NCI-H524 treated with DMSO at 0.1 percent for 48 hours (cell line): ENCODE results near the gene GALNT16.

Experiments
- DNase-seq: peaks from one replicate; lab custom pipeline; 2025; lab: John Stamatoyannopoulos, UW

The GALNT16 gene

DNA sequence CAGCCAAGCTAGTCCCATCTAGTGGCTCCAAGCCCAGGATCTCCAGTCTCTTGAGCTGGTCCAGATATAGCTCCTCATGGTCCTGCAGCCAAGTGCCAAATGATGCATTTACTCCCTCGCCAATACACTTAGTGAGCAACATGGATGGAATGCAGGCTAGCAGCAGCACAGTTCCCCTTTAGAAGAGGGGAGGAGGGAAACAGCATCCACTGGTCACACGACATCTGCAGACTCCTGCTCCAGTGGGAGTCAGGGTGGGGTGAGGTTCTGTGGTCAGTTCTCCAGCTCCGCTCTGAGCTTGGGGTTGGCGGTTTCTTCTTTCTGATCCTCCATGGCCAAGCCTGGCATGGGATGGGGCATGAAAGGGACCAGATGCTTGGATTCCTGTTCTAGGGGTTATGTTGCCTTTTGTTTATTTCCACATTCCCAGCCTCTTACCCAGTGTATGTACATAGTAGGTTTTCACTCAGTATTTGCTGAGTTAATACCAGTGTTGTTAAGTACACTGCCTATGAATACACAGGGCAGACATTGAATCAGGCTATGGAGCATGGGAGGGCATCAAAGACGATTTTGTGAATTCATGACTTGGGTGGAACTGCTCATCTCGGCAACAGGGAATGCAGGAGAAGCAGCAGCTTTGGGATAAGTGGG is 57.3 kb downstream of the GALNT16 start:
- DNase-seq: no peak

DNA sequence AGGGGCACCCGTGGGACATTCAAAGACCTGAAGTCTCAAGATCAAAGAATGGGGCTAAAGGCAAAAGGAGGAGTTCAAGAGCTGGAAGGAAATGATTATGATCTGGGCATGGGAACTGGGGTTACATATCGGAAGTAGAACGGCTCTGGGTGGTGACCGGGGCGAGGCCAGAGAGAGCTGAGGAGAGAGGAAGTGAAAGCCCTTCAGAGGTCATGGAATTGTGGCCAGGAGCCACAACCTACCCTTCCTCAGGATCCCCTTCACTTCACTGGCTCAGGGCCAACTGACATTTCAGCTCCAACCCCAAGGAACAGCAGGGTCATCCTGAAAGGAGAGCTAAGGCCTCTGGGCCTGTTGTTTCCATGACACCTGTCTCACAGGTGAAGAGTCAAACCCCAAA is 57.8 kb downstream of the GALNT16 start:
- no peak for DNase-seq

DNA sequence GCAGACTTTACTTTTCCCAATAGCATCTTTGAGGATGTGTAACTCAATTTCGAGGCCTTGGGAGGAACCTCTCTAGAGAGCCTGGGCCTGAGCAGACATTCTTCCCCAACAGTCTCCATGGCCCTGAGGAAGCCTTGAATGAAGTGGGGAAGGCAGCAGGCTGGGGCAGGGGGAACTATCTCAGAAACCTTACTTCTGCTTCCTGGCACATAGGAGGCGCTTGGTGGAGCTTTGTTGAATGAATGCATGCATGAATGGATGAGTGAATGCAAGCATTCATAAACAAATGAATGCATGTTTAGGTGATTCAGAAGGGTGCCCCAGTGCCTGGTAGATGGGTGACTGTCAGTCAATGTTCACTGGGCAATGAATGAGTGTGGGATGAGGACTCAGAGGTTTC is 58.3 kb downstream of the GALNT16 start:
- no peak for DNase-seq

DNA sequence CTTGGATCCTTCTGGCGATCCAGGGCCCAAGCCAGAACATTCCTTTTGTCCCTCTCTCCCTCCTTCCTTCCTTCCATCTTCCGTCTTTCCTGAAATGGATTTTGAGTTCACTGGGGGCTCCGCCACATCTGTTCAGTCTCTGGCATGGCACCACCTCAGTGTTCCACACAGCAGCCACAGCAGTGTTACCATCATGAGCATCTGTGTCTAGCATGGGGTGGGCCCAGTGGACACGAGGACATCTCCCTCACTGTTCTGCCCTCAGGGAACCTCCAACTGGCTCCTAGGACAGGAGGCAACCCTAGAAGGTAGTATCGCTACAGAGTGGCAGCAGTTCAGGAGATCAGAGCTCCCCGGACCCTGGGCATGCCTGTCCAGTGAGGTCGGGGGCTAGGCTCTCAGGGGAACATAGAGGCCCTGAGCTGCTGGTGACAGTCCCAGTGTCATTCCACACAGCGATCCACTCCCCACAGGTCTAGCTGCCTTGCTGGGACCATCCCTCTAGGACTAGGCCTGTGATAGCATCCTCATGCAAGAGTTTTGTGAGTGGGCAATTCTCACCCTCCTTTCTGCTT is 59.0 kb downstream of the GALNT16 start:
- no peak for DNase-seq

DNA sequence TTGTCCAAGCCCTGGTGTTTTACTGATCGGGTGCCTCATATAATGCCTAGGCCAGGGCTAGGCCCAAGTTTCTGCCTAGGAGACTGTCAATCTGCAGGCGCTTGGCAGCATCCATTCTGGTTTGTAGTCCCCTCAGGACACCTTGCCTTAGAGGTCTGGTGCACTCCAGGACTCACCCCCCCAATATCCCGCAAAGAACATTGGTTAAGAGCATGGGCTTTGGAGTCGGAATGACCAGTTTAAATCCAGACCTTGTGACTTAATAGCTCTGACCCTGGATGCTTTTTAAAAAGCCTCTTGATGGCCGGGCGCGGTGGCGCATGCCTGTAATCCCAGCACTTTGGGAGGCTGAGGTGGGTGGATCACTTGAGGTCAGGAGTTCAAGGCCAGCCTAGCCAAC is 60.0 kb downstream of the GALNT16 start:
- no peak for DNase-seq

DNA sequence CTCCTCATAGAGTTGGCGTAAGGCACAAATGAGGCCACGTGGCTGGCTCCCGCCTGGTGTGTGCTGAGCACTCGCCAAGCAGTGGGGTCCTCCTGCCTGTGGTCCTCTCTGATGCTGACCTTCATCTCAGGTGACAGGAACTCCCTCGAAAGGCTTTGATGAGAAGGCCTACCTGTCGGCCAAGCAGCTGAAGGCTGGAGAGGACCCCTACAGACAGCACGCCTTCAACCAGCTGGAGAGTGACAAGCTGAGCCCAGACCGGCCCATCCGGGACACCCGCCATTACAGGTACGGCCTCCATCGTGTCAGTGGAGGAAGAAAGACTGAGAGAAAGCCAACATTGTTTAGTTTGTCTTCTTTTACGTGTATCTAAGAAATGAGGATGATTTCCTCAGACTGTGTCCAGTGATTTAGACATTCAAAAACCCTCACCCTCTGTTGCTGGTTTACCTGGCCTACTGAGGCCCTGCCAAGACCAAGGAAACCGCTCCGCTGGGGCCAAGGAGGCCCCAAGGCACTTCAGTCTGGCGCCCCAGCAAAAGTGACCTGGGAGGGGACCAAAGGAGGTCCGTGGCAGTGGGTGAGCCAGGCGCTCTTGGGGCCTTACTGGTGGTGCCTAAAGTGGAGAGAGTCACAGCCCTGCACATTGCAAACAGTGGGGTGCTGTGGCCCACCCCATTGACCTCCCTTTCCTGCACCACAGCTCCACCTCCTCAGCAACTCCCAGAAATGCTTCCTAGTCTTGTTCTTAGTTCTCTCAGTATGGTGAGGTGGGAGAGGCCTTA is 60.8 kb downstream of the GALNT16 start:
- no peak for DNase-seq

DNA sequence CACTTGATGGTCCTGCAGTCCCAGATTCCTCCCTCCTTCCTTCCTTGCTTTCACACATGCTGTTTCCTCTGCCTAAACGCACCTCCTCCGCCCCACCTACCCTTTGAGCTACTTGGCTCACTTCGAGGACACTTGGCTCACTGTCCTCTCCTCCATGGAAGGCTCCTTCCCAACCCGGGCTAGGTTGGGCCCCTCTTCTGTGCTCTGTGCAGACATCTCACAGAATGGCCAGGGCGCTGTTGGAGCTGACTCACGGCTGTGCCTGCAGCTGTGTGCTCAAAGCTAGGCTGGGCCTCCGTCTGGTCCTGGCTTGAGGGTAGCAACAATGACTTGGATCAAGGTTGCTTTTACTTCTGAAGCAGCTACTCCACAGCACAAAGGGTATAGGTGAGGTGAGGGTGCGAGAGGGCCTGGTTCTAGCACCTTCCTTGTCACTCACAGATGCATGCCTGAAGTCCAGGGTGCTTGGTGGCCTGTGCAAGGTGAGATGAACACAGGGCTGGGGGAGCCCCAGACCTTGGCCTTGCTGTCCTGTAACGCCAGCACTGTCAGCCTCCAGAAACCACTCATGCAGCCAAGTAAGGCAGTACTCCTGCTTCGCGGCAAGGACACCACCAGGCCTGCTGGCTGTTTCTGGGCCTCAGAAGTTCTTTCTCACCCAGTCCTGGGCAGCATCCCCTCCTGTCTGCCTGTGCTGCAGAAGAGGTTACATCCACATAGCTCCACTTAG is 61.8 kb downstream of the GALNT16 start:
- DNase-seq: no peak

DNA sequence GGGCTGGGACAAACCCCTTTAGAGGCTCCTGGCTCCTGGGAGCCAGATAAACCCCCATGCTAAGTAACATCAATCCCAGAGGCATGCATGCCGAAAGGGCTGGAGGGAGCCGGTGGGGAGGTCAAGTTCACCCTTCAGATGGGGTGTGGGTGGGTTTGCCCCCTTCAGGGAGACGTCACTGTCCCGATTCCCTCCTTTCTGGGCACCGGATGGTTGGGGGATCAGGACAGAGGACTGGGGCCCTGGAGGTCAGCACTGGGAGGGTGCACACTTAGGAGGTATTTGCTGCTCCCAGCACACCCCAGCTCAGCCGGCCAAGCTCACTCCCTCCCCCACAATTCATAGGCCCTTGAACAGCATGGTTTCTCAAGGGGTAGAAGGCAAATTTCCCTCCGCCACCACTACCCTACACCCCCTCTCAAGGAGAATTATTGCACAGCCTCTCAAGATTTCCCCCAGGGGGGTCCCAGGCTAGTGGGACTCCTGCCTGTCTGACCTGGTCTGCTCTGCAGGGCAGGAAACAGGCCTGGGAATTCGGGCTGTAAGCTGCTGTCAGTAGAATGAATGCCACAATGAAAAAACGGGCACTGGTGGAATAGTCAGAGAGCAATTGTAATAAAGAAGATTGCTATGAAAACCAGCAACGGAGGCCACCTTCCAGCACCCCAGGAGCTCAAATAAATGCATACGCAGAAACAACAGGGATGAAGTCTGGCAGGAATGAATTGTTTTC is 63.5 kb downstream of the GALNT16 start:
- no peak for DNase-seq

DNA sequence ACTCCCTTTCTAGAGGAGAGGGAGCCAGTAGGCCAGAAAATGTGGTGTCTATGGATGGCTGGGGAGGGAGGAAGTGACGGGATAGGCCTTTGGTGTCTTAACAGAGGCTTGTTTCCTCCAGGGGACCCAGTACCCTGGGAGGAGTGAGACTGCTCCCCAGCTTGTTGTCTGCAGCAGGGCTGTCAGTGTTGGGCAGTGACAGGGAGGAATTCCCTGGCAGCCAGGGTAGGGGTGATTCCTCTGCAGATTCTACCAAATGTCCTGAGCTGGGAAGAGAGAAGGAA is 64.0 kb downstream of the GALNT16 start:
- DNase-seq: no peak

DNA sequence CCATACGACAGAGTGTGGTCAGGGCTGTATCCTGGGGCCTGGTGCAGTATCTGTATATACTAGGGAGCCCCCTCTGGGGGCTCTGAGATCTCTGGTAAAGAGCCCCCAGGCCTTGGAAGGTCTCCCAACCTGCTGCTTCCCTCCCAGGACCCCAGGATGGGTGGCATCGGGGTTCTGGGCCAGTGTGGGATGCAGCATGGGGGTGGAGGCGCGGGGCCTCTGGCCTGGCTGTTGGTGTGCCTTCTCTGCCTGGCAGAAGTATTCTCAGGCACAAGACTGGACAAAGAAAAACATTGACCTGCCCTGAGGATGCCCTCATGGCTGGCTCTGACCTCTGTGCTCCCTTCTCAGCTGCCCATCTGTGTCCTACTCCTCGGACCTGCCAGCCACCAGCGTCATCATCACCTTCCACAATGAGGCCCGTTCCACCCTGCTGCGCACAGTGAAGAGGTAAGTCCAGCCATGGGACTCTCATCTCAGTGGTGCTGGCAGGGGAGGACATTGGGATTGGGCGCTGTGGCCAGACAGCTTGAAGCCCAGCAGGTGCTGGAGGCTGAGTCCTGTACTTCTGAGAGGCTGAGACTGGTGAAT is 64.5 kb downstream of the GALNT16 start:
- no peak for DNase-seq

DNA sequence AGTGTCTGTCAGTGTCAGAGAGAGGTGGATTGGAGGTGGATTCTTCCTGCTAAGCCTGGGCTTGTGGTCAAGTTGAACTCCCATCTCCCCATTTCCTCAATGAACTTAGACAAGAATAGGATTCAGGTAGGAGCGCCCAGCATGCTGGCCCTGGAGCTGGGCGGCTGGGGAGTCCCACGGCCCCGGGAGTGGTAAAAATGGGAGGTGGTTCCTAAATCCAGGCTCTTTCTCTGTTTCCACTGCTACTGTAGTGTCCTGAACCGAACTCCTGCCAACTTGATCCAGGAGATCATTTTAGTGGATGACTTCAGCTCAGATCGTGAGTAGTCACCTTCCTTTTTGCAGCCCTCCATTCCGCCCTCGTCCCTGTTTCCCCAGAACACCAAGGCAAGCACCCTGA is 65.1 kb downstream of the GALNT16 start:
- no peak for DNase-seq

DNA sequence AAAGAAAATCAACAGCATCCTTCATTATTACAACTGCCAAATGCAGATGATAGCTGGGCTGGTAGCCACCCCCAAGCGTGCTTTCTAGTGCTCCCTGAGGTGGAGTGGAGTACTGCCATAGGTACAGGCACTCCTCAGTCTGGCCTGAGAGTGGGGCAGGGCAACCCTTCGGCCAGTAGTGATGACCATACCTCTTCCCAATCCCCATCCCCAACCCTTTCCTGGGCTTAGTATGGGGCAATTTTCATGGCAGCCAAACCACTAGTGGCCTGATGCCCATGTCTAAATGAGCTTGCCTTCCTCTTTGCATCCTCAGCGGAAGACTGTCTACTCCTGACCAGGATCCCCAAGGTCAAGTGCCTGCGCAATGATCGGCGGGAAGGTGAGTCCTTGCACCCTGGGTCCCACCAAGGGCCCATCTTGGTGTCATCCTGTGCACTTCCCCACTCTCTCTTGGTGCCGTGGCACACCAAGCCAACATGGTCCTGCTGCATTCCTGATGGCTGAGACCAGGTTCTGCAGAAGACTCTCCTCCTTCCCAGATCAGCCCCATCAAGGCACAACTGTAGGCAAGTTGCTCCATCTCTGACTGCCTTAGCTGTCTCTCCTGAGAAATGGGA is 65.8 kb downstream of the GALNT16 start:
- no peak for DNase-seq

DNA sequence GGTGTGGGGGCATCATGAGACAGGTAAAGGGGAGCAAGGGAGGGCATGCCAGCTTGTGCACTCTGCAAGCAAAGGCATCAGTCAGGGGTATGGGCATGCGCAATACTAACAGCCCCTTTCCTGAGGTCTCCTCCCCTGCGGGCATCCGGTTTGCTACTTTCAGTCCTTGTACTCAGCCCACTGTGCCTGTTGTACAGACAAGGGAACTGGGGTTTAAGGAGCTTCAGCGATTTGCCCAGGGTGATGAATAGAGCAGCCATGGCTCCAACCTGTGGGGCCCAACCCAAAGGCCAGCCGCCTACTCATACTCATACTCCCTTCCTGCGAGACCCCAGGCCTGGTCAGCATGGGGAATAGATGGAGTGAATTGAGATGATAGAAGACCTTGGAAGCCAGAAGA is 66.7 kb downstream of the GALNT16 start:
- DNase-seq: no peak

DNA sequence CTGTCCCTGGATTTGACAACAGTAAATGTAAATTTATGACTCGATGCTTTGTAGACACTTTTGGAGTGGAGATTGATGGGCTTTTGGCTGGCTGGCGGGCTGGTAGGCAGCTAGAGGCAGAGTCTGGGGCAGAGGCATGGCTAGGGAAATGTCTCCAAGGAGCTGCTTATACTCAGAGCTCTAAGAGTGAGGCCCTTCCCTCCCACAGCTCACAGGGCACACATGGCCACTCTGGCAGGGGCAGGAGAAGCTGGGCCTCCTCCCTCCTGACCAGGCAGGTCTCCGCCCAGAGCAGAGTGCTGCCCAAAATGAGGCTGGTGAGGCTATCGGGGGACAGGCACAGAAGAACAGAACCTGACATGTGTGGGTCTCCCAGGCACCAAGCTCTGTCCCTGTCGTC is 67.5 kb downstream of the GALNT16 start:
- DNase-seq: no peak

DNA sequence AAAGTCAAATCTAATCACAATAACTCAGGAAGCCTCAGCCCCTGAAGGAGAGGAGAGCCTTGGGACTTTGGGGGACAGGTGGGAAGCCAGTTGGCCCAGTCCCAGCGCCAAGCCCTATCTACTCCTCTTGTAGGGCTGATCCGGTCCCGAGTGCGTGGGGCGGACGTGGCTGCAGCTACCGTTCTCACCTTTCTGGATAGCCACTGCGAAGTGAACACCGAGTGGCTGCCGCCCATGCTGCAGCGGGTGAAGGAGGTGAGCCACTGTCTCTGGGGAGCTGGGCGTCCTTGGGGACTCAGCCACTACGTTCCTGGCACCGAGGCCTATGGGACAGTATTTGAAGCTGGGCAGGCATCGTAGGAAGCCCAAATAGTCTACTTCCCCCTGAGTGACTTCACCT is 68.4 kb downstream of the GALNT16 start:
- no peak for DNase-seq

DNA sequence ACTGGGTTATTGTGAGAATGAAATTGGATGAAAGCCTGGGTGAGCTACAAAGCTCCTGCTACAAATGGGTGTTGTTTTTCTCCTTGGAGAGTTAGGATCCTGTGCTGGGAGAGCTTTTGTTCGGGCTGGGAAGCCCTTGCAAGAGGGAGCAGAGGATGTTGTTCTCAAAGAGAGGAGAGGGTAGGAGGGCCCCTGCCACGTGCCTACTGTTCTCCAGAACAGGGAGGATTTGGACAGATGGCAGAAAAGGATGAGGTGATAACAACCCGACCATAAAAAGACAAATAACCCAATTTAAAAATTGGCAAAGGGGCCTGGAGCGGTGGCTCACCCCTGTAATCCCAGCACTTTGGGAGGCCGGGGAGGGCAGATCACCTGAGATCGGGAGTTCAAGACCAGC is 68.8 kb downstream of the GALNT16 start:
- DNase-seq: no peak

DNA sequence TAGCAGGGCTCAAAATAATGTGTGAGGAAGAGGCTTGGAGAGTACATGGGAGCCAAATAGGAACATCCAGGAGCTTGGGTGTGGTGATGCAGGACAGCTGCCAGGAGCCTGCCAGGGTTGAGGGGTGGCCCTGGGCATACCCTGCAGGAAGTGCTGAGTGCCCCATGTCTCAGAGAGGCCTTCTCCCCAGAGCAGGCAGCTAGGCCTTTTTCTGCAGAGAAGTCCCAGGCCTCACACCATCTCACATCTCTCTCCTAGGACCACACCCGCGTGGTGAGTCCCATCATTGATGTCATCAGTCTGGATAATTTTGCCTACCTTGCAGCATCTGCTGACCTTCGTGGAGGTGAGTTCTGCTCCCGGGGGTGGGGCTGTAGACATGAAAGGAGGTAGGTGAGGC is 71.2 kb downstream of the GALNT16 start:
- no peak for DNase-seq

DNA sequence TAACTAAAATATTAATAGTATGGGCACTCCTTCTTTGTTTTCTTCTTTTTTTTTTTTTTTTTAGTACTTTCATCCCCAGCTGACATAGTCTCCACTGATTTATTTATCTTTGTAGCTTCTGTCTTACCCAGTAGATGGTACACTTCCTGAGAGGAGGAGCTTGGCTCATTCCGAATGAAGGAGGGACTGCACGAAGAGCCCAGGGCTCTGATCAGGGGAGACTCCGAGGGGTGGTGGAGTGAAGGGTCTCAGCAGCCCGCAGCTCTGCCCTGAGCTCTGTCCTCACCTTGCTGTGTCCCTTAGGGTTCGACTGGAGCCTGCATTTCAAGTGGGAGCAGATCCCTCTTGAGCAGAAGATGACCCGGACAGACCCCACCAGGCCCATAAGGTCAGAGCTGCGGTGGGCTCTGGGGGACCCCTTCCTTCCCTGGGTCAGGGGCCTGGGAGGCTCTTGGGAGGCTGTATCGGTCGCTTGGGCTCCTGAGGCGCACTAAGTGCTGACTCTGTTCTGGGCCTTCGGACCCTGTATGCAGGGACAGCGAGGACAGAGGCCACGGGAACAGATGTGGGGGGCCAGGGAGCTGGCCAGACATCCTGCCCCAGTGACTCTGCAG is 72.9 kb downstream of the GALNT16 start:
- DNase-seq: no peak

DNA sequence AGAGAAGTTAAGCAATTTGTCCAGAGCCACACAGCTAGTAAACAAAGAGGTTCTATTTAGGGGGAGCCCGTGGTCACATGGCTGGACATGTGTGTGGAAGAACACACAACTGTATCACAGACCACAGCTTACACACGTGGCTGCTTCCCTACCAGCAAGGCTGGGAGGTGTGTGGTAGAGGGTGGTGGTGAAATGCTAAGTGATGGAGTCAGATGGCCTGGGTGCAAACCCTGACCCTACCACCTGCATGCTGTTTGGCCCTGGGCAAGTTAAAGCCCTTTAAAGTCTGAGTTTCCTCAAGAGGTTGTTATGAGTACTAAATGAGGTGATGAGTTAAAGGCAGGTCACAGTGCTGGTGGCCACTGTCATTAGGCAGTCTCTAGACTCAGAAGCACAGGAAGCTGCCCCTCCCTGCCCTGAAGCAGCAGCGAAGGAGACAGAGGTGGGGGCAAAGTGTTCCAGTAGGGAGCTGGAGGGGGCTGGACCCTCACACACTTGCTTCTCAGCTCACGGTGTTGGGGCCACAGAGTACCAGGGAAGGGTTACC is 73.9 kb downstream of the GALNT16 start:
- no peak for DNase-seq

DNA sequence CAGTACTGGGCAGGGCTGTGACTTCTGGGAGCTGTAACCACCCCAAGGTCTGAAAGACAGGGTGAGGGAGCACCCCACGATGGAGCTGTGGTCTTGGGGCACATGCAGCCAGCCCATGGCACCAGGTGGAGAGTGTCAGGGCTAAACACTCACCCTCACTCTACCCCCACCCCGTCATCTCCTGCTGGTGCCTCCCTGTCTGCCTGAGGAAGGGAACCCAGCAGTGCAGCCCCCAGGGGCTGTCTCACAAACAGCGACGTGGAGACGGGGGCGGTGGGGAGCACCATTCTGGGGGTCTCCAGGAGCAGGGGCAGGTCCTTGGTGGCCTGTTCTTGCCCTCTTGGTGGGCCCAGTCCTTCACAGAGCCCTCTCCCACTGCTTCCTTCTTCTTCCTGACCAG is 74.6 kb downstream of the GALNT16 start:
- DNase-seq: no peak

DNA sequence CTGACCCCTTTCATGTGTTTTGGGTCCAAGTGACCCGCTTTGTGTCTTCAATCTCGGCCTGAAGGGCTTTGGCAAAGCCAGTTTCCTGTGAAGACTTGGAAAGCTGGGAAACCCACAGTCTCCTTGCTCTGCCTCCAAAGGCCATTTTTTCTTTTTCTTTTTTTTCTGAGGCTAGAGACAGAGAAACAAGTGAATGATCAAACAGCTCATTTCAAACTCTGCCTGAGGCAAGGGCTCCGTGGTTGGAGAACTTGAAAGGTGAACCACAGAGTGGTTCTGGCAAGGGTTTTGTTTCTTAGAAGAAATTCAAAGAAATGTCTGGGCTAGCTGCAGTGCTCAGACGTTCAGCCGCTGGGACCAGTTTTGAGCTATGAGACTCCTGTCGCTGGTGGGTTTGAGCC is 75.4 kb downstream of the GALNT16 start:
- DNase-seq: no peak
